ENCODE results near the gene URB2.

URB2 gene

GRCh38 chr1:229645324-229645993, 19.4 kb downstream of the URB2 start:
- DNase-seq (ENCODE audit: low spot score): no peak

- DNase-seq (ENCODE audit: low spot score): no peak
These were observed 22.4 kb downstream of the URB2 start for GRCh38 chr1:229648406-229648805.

- DNase-seq (ENCODE audit: low spot score): no peak
These were observed 24.0 kb downstream of the URB2 start for GRCh38 chr1:229650045-229650444.

GRCh38 chr1:229651546-229651945, 25.5 kb downstream of the URB2 start:
- no peak for DNase-seq (ENCODE audit: low spot score)

GRCh38 chr1:229653420-229653819, 27.4 kb downstream of the URB2 start:
- DNase-seq (ENCODE audit: low spot score): no peak

GRCh38 chr1:229655781-229656180, 29.7 kb downstream of the URB2 start:
- no peak for DNase-seq (ENCODE audit: low spot score)

- DNase-seq (ENCODE audit: low spot score): no peak
These were observed 32.1 kb downstream of the URB2 start for GRCh38 chr1:229657993-229658755.

GRCh38 chr1:229661022-229661877, 35.2 kb downstream of the URB2 start:
- DNase-seq (ENCODE audit: low spot score): peak; percentile 60

- DNase-seq (ENCODE audit: low spot score): no peak
These were observed 35.9 kb downstream of the URB2 start for GRCh38 chr1:229661897-229662296.

GRCh38 chr1:229664133-229664689, 38.2 kb downstream of the URB2 start:
- DNase-seq (ENCODE audit: low spot score): peak; percentile 80

- DNase-seq (ENCODE audit: low spot score): no peak
These were observed 40.0 kb downstream of the URB2 start for GRCh38 chr1:229665912-229666558.

- no peak for DNase-seq (ENCODE audit: low spot score)
These were observed 40.5 kb downstream of the URB2 start for GRCh38 chr1:229666585-229666984.

- no peak for DNase-seq (ENCODE audit: low spot score)
These were observed 43.3 kb downstream of the URB2 start for GRCh38 chr1:229669333-229669732.

- DNase-seq (ENCODE audit: low spot score): no peak
These were observed 45.3 kb downstream of the URB2 start for GRCh38 chr1:229671310-229671709.

GRCh38 chr1:229672246-229672645, 46.2 kb downstream of the URB2 start:
- DNase-seq (ENCODE audit: low spot score): no peak

- no peak for DNase-seq (ENCODE audit: low spot score)
These were observed 48.0 kb downstream of the URB2 start for GRCh38 chr1:229674042-229674441.

- no peak for DNase-seq (ENCODE audit: low spot score)
These were observed 49.3 kb downstream of the URB2 start for GRCh38 chr1:229675396-229675795.

- DNase-seq (ENCODE audit: low spot score): no peak
These were observed 59.1 kb downstream of the URB2 start for GRCh38 chr1:229685149-229685548.

GRCh38 chr1:229689273-229689672, 63.2 kb downstream of the URB2 start:
- DNase-seq (ENCODE audit: low spot score): no peak

GRCh38 chr1:229689904-229690303, 63.9 kb downstream of the URB2 start:
- DNase-seq (ENCODE audit: low spot score): no peak

GRCh38 chr1:229690662-229691061, 64.6 kb downstream of the URB2 start:
- DNase-seq (ENCODE audit: low spot score): no peak

- no peak for DNase-seq (ENCODE audit: low spot score)
These were observed 65.3 kb downstream of the URB2 start for GRCh38 chr1:229691362-229691761.

All from CD4-positive, alpha-beta T cell treated with Interleukin-15 for 4 hours (primary cell).